CD4-positive, alpha-beta T cell treated with Interleukin-1 beta for 1 hour (primary cell): ENCODE data around the gene MARCHF3.
A peak's percentile ranks its signal among the peaks of the same experiment; 100 is the strongest.
"Not testable (repeated sequence)": the region's sequence is repeated elsewhere in the genome, so short reads cannot be mapped to it uniquely, and the experiment has no call there.

Source experiments
- DNase-seq, 2 donors: peaks; one replicate each; pipeline ENCODE4 v3.0.0-alpha.2; 2020 to 2022

MARCHF3 gene

GRCh38 chr5:127046343-127047072 lies 16.1 kb upstream of the MARCHF3 start:
- DNase-seq, result no peak

GRCh38 chr5:127042593-127042992 lies 12.2 kb upstream of the MARCHF3 start:
- no peak for DNase-seq

GRCh38 chr5:127041571-127041970 lies 11.2 kb upstream of the MARCHF3 start:
- DNase-seq, result no peak

GRCh38 chr5:127040796-127041520 lies 10.6 kb upstream of the MARCHF3 start:
- no peak for DNase-seq

GRCh38 chr5:127038550-127038949 lies 8.2 kb upstream of the MARCHF3 start:
- DNase-seq, result no peak

- DNase-seq, result no peak
Measured at GRCh38 chr5:127031863-127032232, 1.5 kb upstream of the MARCHF3 start.

GRCh38 chr5:127031147-127031862 lies 947 bp upstream of the MARCHF3 start:
- peak in 1 of 2 donors; percentile 16 for DNase-seq

- DNase-seq, result peak; percentile 45 to 50
Measured at GRCh38 chr5:127029581-127030258, 638 bp downstream of the MARCHF3 start.

GRCh38 chr5:127028822-127029457 lies 1.4 kb downstream of the MARCHF3 start:
- peak in 1 of 2 donors; percentile 3 for DNase-seq

GRCh38 chr5:127027539-127027938 lies 2.8 kb downstream of the MARCHF3 start:
- DNase-seq, result no peak

GRCh38 chr5:127026166-127026565 lies 4.2 kb downstream of the MARCHF3 start:
- no peak for DNase-seq

- DNase-seq, result no peak
Measured at GRCh38 chr5:127025467-127025866, 4.9 kb downstream of the MARCHF3 start.

GRCh38 chr5:127024821-127025220 lies 5.5 kb downstream of the MARCHF3 start:
- no peak for DNase-seq

GRCh38 chr5:127023552-127024191 lies 6.7 kb downstream of the MARCHF3 start:
- DNase-seq, result not testable (repeated sequence)

GRCh38 chr5:127022846-127023245 lies 7.5 kb downstream of the MARCHF3 start:
- no peak for DNase-seq

- no peak for DNase-seq
Measured at GRCh38 chr5:127019928-127020327, 10.4 kb downstream of the MARCHF3 start.

- not testable (repeated sequence) for DNase-seq
Measured at GRCh38 chr5:127016722-127017121, 13.6 kb downstream of the MARCHF3 start.

- no peak for DNase-seq
Measured at GRCh38 chr5:127015716-127016115, 14.6 kb downstream of the MARCHF3 start.

GRCh38 chr5:127014573-127014972 lies 15.8 kb downstream of the MARCHF3 start:
- DNase-seq, result no peak

- no peak for DNase-seq
Measured at GRCh38 chr5:127013407-127013806, 17.0 kb downstream of the MARCHF3 start.

- no peak for DNase-seq
Measured at GRCh38 chr5:127012916-127013315, 17.4 kb downstream of the MARCHF3 start.
